H9 (cell line): ENCODE data around the gene UBE3B. TPM values are rescaled to one million over a fixed set of nuclear protein-coding genes. Genes with fewer than 3 reads are reported as not detected.

Source experiments
- DNase-seq: peaks from one replicate; pipeline ENCODE4 v3.0.0-alpha.2; 2017
- H2AFZ ChIP-seq: one replicate; pipeline ENCODE4 v1.6.1; 2013; ENCODE audit warnings: mild to moderate bottlenecking, low read length, control low read depth, moderate library complexity
- H2AK5ac ChIP-seq: 2 replicates; pipeline ENCODE4 v1.6.1; 2013; ENCODE audit warnings: low read length, control low read depth, mixed read lengths; ENCODE audit not compliant: insufficient read length
- H2BK120ac ChIP-seq: one replicate; pipeline ENCODE4 v1.6.1; 2013; ENCODE audit warnings: low read depth, mild to moderate bottlenecking, low read length, control low read depth, inconsistent platforms; ENCODE audit not compliant: poor library complexity, severe bottlenecking
- H2BK12ac ChIP-seq: 2 replicates; pipeline ENCODE4 v1.6.1; 2013; ENCODE audit warnings: low read length, control low read depth, mixed read lengths, low read depth; ENCODE audit not compliant: insufficient read length
- H2BK15ac ChIP-seq: 2 replicates; pipeline ENCODE4 v1.6.1; 2013; ENCODE audit warnings: low read depth, low read length, control low read depth
- H2BK20ac ChIP-seq: one replicate; pipeline ENCODE4 v1.6.1; 2013; ENCODE audit warnings: low read depth, mild to moderate bottlenecking, low read length, control low read depth, inconsistent platforms; ENCODE audit not compliant: poor library complexity, severe bottlenecking
- H2BK5ac ChIP-seq: 2 replicates; pipeline ENCODE4 v1.6.1; 2013; ENCODE audit warnings: low read length, control low read depth, mixed read lengths; ENCODE audit not compliant: insufficient read length
- H3K14ac ChIP-seq: 2 replicates; pipeline ENCODE4 v1.6.1; 2013; ENCODE audit warnings: low read length, control low read depth; ENCODE audit not compliant: insufficient read depth
- H3K18ac ChIP-seq: 2 replicates; pipeline ENCODE4 v1.6.1; 2013; ENCODE audit warnings: low read depth, mild to moderate bottlenecking, mixed read lengths, low read length, control low read depth; ENCODE audit not compliant: insufficient read length
- H3K23ac ChIP-seq: 2 replicates; pipeline ENCODE4 v1.6.1; 2013; ENCODE audit warnings: low read length, control low read depth, mixed read lengths, low read depth; ENCODE audit not compliant: insufficient read length
- H3K23me2 ChIP-seq: 2 replicates; pipeline ENCODE4 v1.6.1; 2013; ENCODE audit warnings: low read depth, mild to moderate bottlenecking, mixed read lengths, low read length, control low read depth; ENCODE audit not compliant: insufficient read length, poor library complexity, severe bottlenecking
- H3K27ac ChIP-seq: 2 replicates; pipeline ENCODE4 v1.5.1; 2013; ENCODE audit warnings: low read length, control low read depth, mixed read lengths, low read depth; ENCODE audit not compliant: insufficient read length
- H3K27me3 ChIP-seq: 2 replicates; pipeline ENCODE4 v1.6.1; 2013; ENCODE audit warnings: low read length, control low read depth, inconsistent platforms; ENCODE audit not compliant: insufficient read depth
- H3K4ac ChIP-seq: 2 replicates; pipeline ENCODE4 v1.6.1; 2013; ENCODE audit warnings: low read depth, mild to moderate bottlenecking, control low read depth, inconsistent platforms, low read length, moderate library complexity
- H3K4me1 ChIP-seq: 2 replicates; pipeline ENCODE4 v1.6.1; 2013; ENCODE audit warnings: low read length, control low read depth, inconsistent platforms; ENCODE audit not compliant: insufficient read depth
- H3K4me2 ChIP-seq: 2 replicates; pipeline ENCODE4 v1.6.1; 2013; ENCODE audit warnings: low read length, control low read depth, mixed read lengths; ENCODE audit not compliant: insufficient read length, insufficient read depth
- H3K56ac ChIP-seq: 2 replicates; pipeline ENCODE4 v1.6.1; 2013; ENCODE audit warnings: low read depth, mild to moderate bottlenecking, mixed read lengths, low read length, control low read depth; ENCODE audit not compliant: insufficient read length
- H3K79me1 ChIP-seq: 2 replicates; pipeline ENCODE4 v1.6.1; 2013; ENCODE audit warnings: low read depth, mild to moderate bottlenecking, moderate library complexity, low read length, control low read depth, inconsistent platforms; ENCODE audit not compliant: insufficient read depth, poor library complexity, severe bottlenecking
- H3K79me2 ChIP-seq: 2 replicates; pipeline ENCODE4 v1.6.1; 2013; ENCODE audit warnings: low read length, control low read depth, inconsistent platforms; ENCODE audit not compliant: insufficient read depth
- H3K9ac ChIP-seq: 2 replicates; pipeline ENCODE4 v1.6.1; 2013; ENCODE audit warnings: low read length, control low read depth, mixed read lengths; ENCODE audit not compliant: insufficient read length; ENCODE audit errors: extremely low read depth
- H3K9me3 ChIP-seq: one replicate; pipeline ENCODE4 v1.6.1; 2013; ENCODE audit warnings: low read depth, low read length, inconsistent platforms; ENCODE audit not compliant: control insufficient read depth
- H3T11ph ChIP-seq: one replicate; pipeline ENCODE4 v1.6.1; 2013; ENCODE audit warnings: mild to moderate bottlenecking, low read length, control low read depth, inconsistent platforms
- H4K20me1 ChIP-seq: one replicate; pipeline ENCODE4 v1.6.1; 2013; ENCODE audit not compliant: control insufficient read depth, insufficient read length, insufficient read depth
- H4K5ac ChIP-seq: 2 replicates; pipeline ENCODE4 v1.6.1; 2013; ENCODE audit warnings: low read depth, mild to moderate bottlenecking, mixed read lengths, low read length, control low read depth; ENCODE audit not compliant: insufficient read length
- H4K8ac ChIP-seq: replicated peaks from 2 replicates; pipeline ENCODE4 v1.6.1; 2013; ENCODE audit warnings: low read length, control low read depth, mixed read lengths, low read depth; ENCODE audit not compliant: insufficient read length
- H4K91ac ChIP-seq: 2 replicates; pipeline ENCODE4 v1.6.1; 2013; ENCODE audit warnings: low read depth, mild to moderate bottlenecking, moderate library complexity, mixed read lengths, low read length, control low read depth; ENCODE audit not compliant: insufficient read length
- H3K27ac Mint-ChIP-seq, 3 experiments: 2 replicates in 2 of 3; 3 replicates in 1 of 3; pipeline ENCODE4 v1.8.0; 2020 to 2021; ENCODE audit warnings: mixed read lengths in 3 of 3, mild to moderate bottlenecking in 1 of 3, moderate library complexity in 1 of 3
- H3K27me3 Mint-ChIP-seq: 2 replicates; pipeline ENCODE4 v1.8.0; 2021; ENCODE audit warnings: low read depth, mild to moderate bottlenecking, moderate library complexity, mixed read lengths
- H3K36me3 Mint-ChIP-seq, 3 experiments: 2 replicates in 2 of 3; 3 replicates in 1 of 3; pipeline ENCODE4 v1.8.0; 2020 to 2021; ENCODE audit warnings: low read depth in 3 of 3, mixed read lengths in 3 of 3; ENCODE audit not compliant: insufficient read depth in 1 of 3
- H3K4me1 Mint-ChIP-seq, 2 experiments: 2 replicates each; pipeline ENCODE4 v1.8.0; 2020; ENCODE audit warnings: mixed read lengths in 2 of 2
- H3K4me3 Mint-ChIP-seq, 2 experiments: 2 replicates in 1 of 2; 3 replicates in 1 of 2; pipeline ENCODE4 v1.8.0; 2020 to 2021; ENCODE audit warnings: mild to moderate bottlenecking in 2 of 2, mixed read lengths in 2 of 2, moderate library complexity in 1 of 2
- H3K9me3 Mint-ChIP-seq, 2 experiments: 2 replicates in 1 of 2; 3 replicates in 1 of 2; pipeline ENCODE4 v1.8.0; 2020; ENCODE audit warnings: mild to moderate bottlenecking in 2 of 2, mixed read lengths in 2 of 2, moderate library complexity in 1 of 2
- WGBS: extraction: QIAGEN DNeasy Blood & Tissue Kit; methylation state at CpG from one replicate; pipeline ENCODE4 v1.1.7; 2013; ENCODE audit warnings: missing lambda C conversion rate, low lambda C conversion rate, mixed read lengths; ENCODE audit not compliant: insufficient read length; ENCODE audit errors: extremely low coverage; 5-methylcytosine and 5-hydroxymethylcytosine counted together
- total RNA-seq: library from RNA; stranded (reverse); gene quantifications from 2 replicates; pipeline ENCODE4 v1.2.1, GENCODE V29; 2021
- TF ChIP-seq, protein P1 (sequence below): fragments of 200-600 bp; sonication (generic); conservative IDR thresholded peaks from 3 replicates; pipeline ENCODE4 v1.8.0; 2021; ENCODE audit warnings: antibody characterized with exemption, mild to moderate bottlenecking

Gene UBE3B
- total RNA-seq, 1 experiment from 2014 or later = 24.2 TPM

DNA sequence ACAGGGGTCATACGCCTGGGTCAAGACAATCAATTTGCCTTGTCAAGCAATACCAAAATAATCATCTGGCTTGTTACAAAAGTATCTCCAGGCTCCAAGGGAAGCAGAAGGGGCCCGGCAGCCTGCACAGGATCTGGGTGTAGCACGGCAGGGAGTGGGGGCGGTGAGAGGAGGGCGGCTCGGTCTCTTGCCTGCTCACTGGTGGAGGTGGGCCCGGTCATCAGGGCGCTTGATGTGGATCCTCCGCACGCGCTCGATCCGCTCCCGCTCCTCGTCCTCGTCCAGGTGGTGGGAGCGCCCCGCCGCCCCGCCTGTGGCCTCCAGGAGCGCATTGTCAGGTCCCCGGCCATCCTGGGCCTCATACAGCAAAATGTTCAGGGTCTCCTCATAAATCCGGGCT is 26.0 kb upstream of the UBE3B start:
- Histone ChIP-seq H2BK120ac (no peak overlapping the region), H4K91ac (no peak overlapping the region), H3K27me3 (no peaks in the 10 kb centered on the region), H3K18ac (no peak overlapping the region), H3K56ac (no peak overlapping the region), H4K5ac (no peak overlapping the region), H2BK5ac (no peak overlapping the region), H3K79me2 (no peaks in the 10 kb centered on the region), H3K23ac (no peak overlapping the region), H3K23me2 (no peaks in the 10 kb centered on the region), H3K27ac (no peak overlapping the region), H3K4me1 (no peaks in the 10 kb centered on the region), H3K9ac (no peak overlapping the region), H2BK15ac (no peak overlapping the region), H4K8ac (no peak overlapping the region), H3T11ph (no peak overlapping the region), H3K9me3 (no peaks in the 10 kb centered on the region), H2AK5ac (no peak overlapping the region), H3K4ac (no peak overlapping the region), H4K20me1 (no peaks in the 10 kb centered on the region), H2AFZ (no peak overlapping the region), H3K14ac (no peak overlapping the region), H3K4me2 (no peak overlapping the region), H2BK20ac (no peak overlapping the region), H3K79me1 (no peaks in the 10 kb centered on the region), H2BK12ac (no peak overlapping the region)
- Mint-ChIP-seq H3K36me3 (peaks cover 41 to 94% (median 75%) of the 10 kb centered on the region in 3 experiments; a peak in 6 of 7 replicates), H3K27ac (no peak overlapping the region), H3K27me3 (no peaks in the 10 kb centered on the region), H3K9me3 (no peaks in the 10 kb centered on the region), H3K4me3 (no peak overlapping the region), H3K4me1 (no peaks in the 10 kb centered on the region)
- no peak for DNase-seq
- TF ChIP-seq, protein P1, sequence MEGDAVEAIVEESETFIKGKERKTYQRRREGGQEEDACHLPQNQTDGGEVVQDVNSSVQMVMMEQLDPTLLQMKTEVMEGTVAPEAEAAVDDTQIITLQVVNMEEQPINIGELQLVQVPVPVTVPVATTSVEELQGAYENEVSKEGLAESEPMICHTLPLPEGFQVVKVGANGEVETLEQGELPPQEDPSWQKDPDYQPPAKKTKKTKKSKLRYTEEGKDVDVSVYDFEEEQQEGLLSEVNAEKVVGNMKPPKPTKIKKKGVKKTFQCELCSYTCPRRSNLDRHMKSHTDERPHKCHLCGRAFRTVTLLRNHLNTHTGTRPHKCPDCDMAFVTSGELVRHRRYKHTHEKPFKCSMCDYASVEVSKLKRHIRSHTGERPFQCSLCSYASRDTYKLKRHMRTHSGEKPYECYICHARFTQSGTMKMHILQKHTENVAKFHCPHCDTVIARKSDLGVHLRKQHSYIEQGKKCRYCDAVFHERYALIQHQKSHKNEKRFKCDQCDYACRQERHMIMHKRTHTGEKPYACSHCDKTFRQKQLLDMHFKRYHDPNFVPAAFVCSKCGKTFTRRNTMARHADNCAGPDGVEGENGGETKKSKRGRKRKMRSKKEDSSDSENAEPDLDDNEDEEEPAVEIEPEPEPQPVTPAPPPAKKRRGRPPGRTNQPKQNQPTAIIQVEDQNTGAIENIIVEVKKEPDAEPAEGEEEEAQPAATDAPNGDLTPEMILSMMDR = no peak
- no CpG with 5 or more reads among the region's 23 CpGs for WGBS
